NCI-H1694 (cell line): ENCODE data around the gene PRRC2B.
A peak's percentile ranks its signal among the peaks of the same experiment; 100 is the strongest.
"Not testable (repeated sequence)": the region's sequence is repeated elsewhere in the genome, so short reads cannot be mapped to it uniquely, and the experiment has no call there.

Experiments
- DNase-seq: peaks from one replicate; lab custom pipeline; 2025; lab: John Stamatoyannopoulos, UW

The PRRC2B gene

GRCh38 chr9:131393622-131394463 is at the start of gene PRRC2B:
Gene PRRC2B, plus strand, starts transcription at chr9:131394086. Its CDS starts 36,059 bp downstream, at chr9:131430145.
- DNase-seq, result peak; percentile 69

GRCh38 chr9:131344931-131345535 is 48.9 kb upstream of the PRRC2B start:
- DNase-seq, result not testable (repeated sequence)

GRCh38 chr9:131346559-131346958 is 47.3 kb upstream of the PRRC2B start:
- DNase-seq, result no peak

- DNase-seq, result no peak
Measured at GRCh38 chr9:131347376-131348020, 46.4 kb upstream of the PRRC2B start.

GRCh38 chr9:131348631-131349521 is 45.0 kb upstream of the PRRC2B start:
- no peak for DNase-seq

GRCh38 chr9:131349522-131349880 is 44.4 kb upstream of the PRRC2B start:
- no peak for DNase-seq

- DNase-seq, result peak; percentile 43
Measured at GRCh38 chr9:131349881-131350563, 43.9 kb upstream of the PRRC2B start.

- DNase-seq, result not testable (repeated sequence)
Measured at GRCh38 chr9:131356479-131356878, 37.4 kb upstream of the PRRC2B start.

GRCh38 chr9:131358556-131358955 is 35.3 kb upstream of the PRRC2B start:
- no peak for DNase-seq

- DNase-seq, result no peak
Measured at GRCh38 chr9:131361202-131361833, 32.6 kb upstream of the PRRC2B start.

- DNase-seq, result no peak
Measured at GRCh38 chr9:131365546-131365945, 28.3 kb upstream of the PRRC2B start.

- DNase-seq, result no peak
Measured at GRCh38 chr9:131366761-131367401, 27.0 kb upstream of the PRRC2B start.

- no peak for DNase-seq
Measured at GRCh38 chr9:131367450-131367849, 26.4 kb upstream of the PRRC2B start.

- DNase-seq, result no peak
Measured at GRCh38 chr9:131370638-131371037, 23.2 kb upstream of the PRRC2B start.

- DNase-seq, result not testable (repeated sequence)
Measured at GRCh38 chr9:131372599-131372973, 21.3 kb upstream of the PRRC2B start.

GRCh38 chr9:131374638-131375037 is 19.2 kb upstream of the PRRC2B start:
- not testable (repeated sequence) for DNase-seq

- DNase-seq, result no peak
Measured at GRCh38 chr9:131379056-131379455, 14.8 kb upstream of the PRRC2B start.

GRCh38 chr9:131382850-131383729 is 10.8 kb upstream of the PRRC2B start:
- DNase-seq, result peak; percentile 57

- no peak for DNase-seq
Measured at GRCh38 chr9:131385296-131385695, 8.6 kb upstream of the PRRC2B start.
